GM18951 (cell line): ENCODE results near the gene PI4KA.
"Not testable (repeated sequence)": the region's sequence is repeated elsewhere in the genome, so short reads cannot be mapped to it uniquely, and the experiment has no call there.

Source experiments
- POLR2A ChIP-seq: IDR thresholded peaks from 4 replicates; pipeline ENCODE4 v1.6.1; 2011; ENCODE audit warnings: mild to moderate bottlenecking; ENCODE audit not compliant: insufficient read length, insufficient read depth; ENCODE audit errors: extremely low read depth
- in situ Hi-C: fragments of 300-500 bp; cut with MboI; formaldehyde crosslinking; loops from one replicate; pipeline ENCODE4 v1.12.0; 2022; ENCODE audit warnings: low sequenced_read_pairs, mixed read lengths, inconsistent platforms; ENCODE audit not compliant: unreplicated experiment

Gene PI4KA

DNA sequence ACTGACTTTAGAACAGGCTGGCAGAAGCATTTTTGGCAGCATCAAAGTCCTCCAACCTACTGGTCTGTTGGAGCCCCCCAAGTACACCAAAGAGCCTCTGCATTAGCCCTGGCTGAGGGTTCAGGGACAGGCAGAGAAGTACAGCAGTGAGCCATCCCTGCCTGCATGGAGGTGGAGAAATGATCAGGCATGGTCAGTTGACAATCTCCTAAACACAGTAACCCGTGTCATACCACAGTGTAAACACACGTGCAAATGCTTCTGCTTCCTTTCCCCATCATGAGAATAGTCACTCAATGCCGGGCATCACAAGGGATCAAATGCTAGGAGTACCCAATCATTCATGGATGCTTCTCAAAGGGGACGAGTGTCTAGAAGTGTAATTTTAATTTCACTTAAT lies 76.5 kb downstream of the PI4KA start:
- in situ Hi-C loops: no loop called here
- TF ChIP-seq POLR2A: no peak

GRCh38 chr22:20781272-20781990 lies 77.2 kb downstream of the PI4KA start:
- no peak for TF ChIP-seq POLR2A
- in situ Hi-C loops: no loop called here

- TF ChIP-seq POLR2A: no peak
- in situ Hi-C loops: no loop called here
Measured at GRCh38 chr22:20779818-20780158, 78.8 kb downstream of the PI4KA start.

- no peak for TF ChIP-seq POLR2A
- in situ Hi-C loops: no loop called here
Measured at GRCh38 chr22:20779014-20779817, 79.4 kb downstream of the PI4KA start.

DNA sequence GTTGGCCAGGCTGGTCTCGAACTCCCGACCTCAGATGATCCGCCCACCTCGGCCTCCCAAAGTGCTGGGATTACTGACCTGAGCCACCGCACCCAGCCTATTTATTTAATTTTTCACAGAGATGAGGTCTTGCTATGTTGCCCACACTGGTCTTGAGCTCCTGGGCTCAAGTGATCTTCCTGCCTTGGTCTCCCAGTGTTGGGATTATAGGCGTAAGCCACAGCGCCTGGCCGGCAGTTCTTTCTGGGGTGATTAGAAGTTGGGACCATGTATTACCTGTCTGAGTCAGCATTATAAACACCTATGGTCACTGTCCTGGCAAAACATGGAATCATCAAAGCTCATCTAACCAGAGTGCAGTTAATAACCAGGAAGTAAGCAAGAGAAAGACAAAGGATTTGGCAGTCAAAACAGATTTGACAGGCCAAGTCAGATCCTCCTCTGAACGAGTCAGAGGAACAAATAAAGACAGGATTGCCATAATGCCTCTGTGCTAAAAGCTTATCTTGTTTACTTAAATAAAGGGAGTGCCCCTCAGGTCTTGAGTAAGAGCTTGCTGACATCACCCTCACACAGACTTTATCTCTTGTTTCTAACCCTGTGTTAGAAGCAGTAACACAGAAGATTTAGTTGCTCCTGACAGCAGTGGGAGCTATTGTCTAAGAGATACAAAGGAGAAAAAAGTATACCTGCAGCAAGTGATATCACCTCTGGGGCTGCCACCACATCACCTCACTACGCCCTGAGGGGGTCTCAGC lies 81.0 kb downstream of the PI4KA start:
- in situ Hi-C loops: no loop called here
- no peak for TF ChIP-seq POLR2A

DNA sequence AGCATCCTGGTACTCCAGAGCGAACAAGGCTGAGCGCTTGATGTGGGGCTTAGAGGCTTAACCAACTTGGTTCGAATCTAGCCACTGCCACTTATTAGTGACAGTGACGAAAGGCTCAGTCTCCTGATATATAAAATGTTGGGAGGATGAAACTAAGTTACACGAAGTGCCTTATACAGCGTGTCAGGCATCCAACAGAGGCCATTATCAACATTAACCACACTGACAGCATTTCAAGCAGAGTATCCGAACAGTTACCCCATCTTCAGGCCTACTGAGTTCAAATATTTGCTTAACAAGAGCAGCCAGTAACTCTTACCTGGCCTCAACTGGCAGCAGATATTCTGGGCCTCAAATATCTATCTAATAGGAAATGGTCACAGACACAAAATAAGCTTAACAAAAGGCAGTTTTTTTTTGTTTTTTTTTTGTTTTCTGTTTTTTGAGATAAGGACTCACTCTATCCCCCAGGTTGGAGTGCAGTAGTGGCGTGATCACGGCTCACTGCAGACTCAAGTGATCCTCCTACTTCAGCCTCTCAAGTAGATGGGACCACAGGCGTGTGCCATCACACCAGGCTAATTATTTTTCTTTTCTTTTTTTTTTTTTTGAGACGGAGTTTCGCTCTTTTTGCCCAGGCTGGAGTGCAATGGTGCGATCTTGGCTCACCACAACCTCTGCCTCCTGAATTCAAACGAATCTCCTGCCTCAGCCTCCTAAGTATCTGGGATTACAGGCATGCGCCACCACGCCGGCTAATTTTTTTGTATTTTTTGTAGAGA lies 81.8 kb downstream of the PI4KA start:
- no peak for TF ChIP-seq POLR2A
- in situ Hi-C loops: no loop called here

GRCh38 chr22:20775342-20775895 lies 83.2 kb downstream of the PI4KA start:
- TF ChIP-seq POLR2A: no peak
- in situ Hi-C loops: no loop called here

GRCh38 chr22:20774882-20775281 lies 83.7 kb downstream of the PI4KA start:
- in situ Hi-C loops: no loop called here
- no peak for TF ChIP-seq POLR2A

- TF ChIP-seq POLR2A: no peak
Measured at GRCh38 chr22:20773793-20774212, 84.8 kb downstream of the PI4KA start, which contains the start of gene SERPIND1. SERPIND1 (plus strand) TSS chr22:20774113; CDS start chr22:20779313, 5,200 bp downstream.

GRCh38 chr22:20771918-20772625 lies 86.5 kb downstream of the PI4KA start:
- TF ChIP-seq POLR2A: no peak
- in situ Hi-C loops: no loop called here

More at GRCh38 chr22:20773793-20774212, 84.8 kb downstream of the PI4KA start, which contains the start of gene SERPIND1:
- in situ Hi-C loops: no loop called here

DNA sequence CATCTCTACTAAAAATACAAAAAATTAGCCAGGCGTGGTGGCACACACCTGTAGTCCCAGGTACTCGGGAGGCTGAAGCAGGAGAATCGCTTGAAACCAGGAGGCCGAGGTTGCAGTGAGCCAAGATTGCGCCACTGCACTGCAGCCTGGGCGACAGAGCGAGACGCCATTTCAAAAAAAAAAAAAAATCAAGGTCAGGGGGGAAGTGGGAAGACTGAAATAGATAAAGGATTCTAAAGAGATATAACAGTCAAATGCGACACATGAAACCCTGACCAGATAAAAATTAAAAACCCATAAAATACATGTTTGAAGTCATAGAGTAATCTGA lies 89.2 kb downstream of the PI4KA start:
- in situ Hi-C loops: not testable (repeated sequence)

DNA sequence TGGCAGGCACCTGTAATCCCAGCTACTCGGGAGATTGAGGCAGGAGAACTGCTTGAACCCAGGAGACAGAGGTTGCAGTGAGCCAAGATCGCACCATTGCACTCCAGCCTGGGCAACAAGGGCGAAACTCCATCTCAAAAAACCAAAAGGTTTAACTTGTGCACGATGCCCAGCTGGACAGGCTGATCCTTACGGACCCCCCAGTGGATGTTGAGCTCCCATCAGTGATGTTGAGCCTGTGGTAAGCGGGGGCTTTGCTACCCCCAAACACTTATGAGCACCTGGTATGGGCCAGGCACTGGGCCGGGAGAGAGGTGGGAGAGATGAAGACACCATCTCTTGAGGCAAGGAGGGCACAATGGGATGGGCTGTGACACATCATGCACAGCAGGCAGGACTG lies 92.1 kb downstream of the PI4KA start:
- no peak for TF ChIP-seq POLR2A
- in situ Hi-C loops: no loop called here

DNA sequence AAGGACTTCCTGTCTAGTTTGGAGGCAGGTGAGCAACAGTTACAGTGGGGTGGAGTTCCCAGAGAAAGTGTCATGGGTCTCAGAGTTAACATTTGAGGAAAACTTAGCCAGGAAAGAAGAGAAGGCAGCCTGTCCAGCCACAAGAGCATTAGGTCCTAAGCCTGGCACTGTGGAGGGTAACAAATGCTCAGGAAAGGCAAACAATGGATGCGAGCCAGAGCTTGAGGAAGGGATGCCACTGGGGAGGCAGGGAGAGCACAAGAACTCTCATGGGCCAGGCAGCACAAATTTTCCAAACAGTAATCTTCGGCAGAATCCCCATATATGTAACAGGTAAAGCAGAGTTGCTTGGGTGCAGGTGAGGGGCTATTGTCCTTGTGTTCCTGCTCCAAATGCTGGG lies 92.7 kb downstream of the PI4KA start:
- in situ Hi-C loops: no loop called here
- TF ChIP-seq POLR2A: no peak
